H9 (cell line): Measurements from ENCODE around the gene ASTN1. TPM values are rescaled to one million over a fixed set of nuclear protein-coding genes. Genes with fewer than 3 reads are reported as not detected.

Source experiments
- DNase-seq: peaks from one replicate; pipeline ENCODE4 v3.0.0-alpha.2; 2017
- H2AFZ ChIP-seq: one replicate; pipeline ENCODE4 v1.6.1; 2013; ENCODE audit warnings: mild to moderate bottlenecking, low read length, control low read depth, moderate library complexity
- H2AK5ac ChIP-seq: 2 replicates; pipeline ENCODE4 v1.6.1; 2013; ENCODE audit warnings: low read length, control low read depth, mixed read lengths; ENCODE audit not compliant: insufficient read length
- H2BK120ac ChIP-seq: one replicate; pipeline ENCODE4 v1.6.1; 2013; ENCODE audit warnings: low read depth, mild to moderate bottlenecking, low read length, control low read depth, inconsistent platforms; ENCODE audit not compliant: poor library complexity, severe bottlenecking
- H2BK12ac ChIP-seq: 2 replicates; pipeline ENCODE4 v1.6.1; 2013; ENCODE audit warnings: low read length, control low read depth, mixed read lengths, low read depth; ENCODE audit not compliant: insufficient read length
- H2BK15ac ChIP-seq: 2 replicates; pipeline ENCODE4 v1.6.1; 2013; ENCODE audit warnings: low read depth, low read length, control low read depth
- H2BK20ac ChIP-seq: one replicate; pipeline ENCODE4 v1.6.1; 2013; ENCODE audit warnings: low read depth, mild to moderate bottlenecking, low read length, control low read depth, inconsistent platforms; ENCODE audit not compliant: poor library complexity, severe bottlenecking
- H2BK5ac ChIP-seq: 2 replicates; pipeline ENCODE4 v1.6.1; 2013; ENCODE audit warnings: low read length, control low read depth, mixed read lengths; ENCODE audit not compliant: insufficient read length
- H3K14ac ChIP-seq: 2 replicates; pipeline ENCODE4 v1.6.1; 2013; ENCODE audit warnings: low read length, control low read depth; ENCODE audit not compliant: insufficient read depth
- H3K18ac ChIP-seq: 2 replicates; pipeline ENCODE4 v1.6.1; 2013; ENCODE audit warnings: low read depth, mild to moderate bottlenecking, mixed read lengths, low read length, control low read depth; ENCODE audit not compliant: insufficient read length
- H3K23ac ChIP-seq: 2 replicates; pipeline ENCODE4 v1.6.1; 2013; ENCODE audit warnings: low read length, control low read depth, mixed read lengths, low read depth; ENCODE audit not compliant: insufficient read length
- H3K23me2 ChIP-seq: 2 replicates; pipeline ENCODE4 v1.6.1; 2013; ENCODE audit warnings: low read depth, mild to moderate bottlenecking, mixed read lengths, low read length, control low read depth; ENCODE audit not compliant: insufficient read length, poor library complexity, severe bottlenecking
- H3K27ac ChIP-seq: 2 replicates; pipeline ENCODE4 v1.5.1; 2013; ENCODE audit warnings: low read length, control low read depth, mixed read lengths, low read depth; ENCODE audit not compliant: insufficient read length
- H3K27me3 ChIP-seq: 2 replicates; pipeline ENCODE4 v1.6.1; 2013; ENCODE audit warnings: low read length, control low read depth, inconsistent platforms; ENCODE audit not compliant: insufficient read depth
- H3K4ac ChIP-seq: 2 replicates; pipeline ENCODE4 v1.6.1; 2013; ENCODE audit warnings: low read depth, mild to moderate bottlenecking, control low read depth, inconsistent platforms, low read length, moderate library complexity
- H3K4me1 ChIP-seq: 2 replicates; pipeline ENCODE4 v1.6.1; 2013; ENCODE audit warnings: low read length, control low read depth, inconsistent platforms; ENCODE audit not compliant: insufficient read depth
- H3K4me2 ChIP-seq: 2 replicates; pipeline ENCODE4 v1.6.1; 2013; ENCODE audit warnings: low read length, control low read depth, mixed read lengths; ENCODE audit not compliant: insufficient read length, insufficient read depth
- H3K56ac ChIP-seq: 2 replicates; pipeline ENCODE4 v1.6.1; 2013; ENCODE audit warnings: low read depth, mild to moderate bottlenecking, mixed read lengths, low read length, control low read depth; ENCODE audit not compliant: insufficient read length
- H3K79me1 ChIP-seq: 2 replicates; pipeline ENCODE4 v1.6.1; 2013; ENCODE audit warnings: low read depth, mild to moderate bottlenecking, moderate library complexity, low read length, control low read depth, inconsistent platforms; ENCODE audit not compliant: insufficient read depth, poor library complexity, severe bottlenecking
- H3K79me2 ChIP-seq: 2 replicates; pipeline ENCODE4 v1.6.1; 2013; ENCODE audit warnings: low read length, control low read depth, inconsistent platforms; ENCODE audit not compliant: insufficient read depth
- H3K9ac ChIP-seq: 2 replicates; pipeline ENCODE4 v1.6.1; 2013; ENCODE audit warnings: low read length, control low read depth, mixed read lengths; ENCODE audit not compliant: insufficient read length; ENCODE audit errors: extremely low read depth
- H3K9me3 ChIP-seq: one replicate; pipeline ENCODE4 v1.6.1; 2013; ENCODE audit warnings: low read depth, low read length, inconsistent platforms; ENCODE audit not compliant: control insufficient read depth
- H3T11ph ChIP-seq: one replicate; pipeline ENCODE4 v1.6.1; 2013; ENCODE audit warnings: mild to moderate bottlenecking, low read length, control low read depth, inconsistent platforms
- H4K20me1 ChIP-seq: one replicate; pipeline ENCODE4 v1.6.1; 2013; ENCODE audit not compliant: control insufficient read depth, insufficient read length, insufficient read depth
- H4K5ac ChIP-seq: 2 replicates; pipeline ENCODE4 v1.6.1; 2013; ENCODE audit warnings: low read depth, mild to moderate bottlenecking, mixed read lengths, low read length, control low read depth; ENCODE audit not compliant: insufficient read length
- H4K8ac ChIP-seq: replicated peaks from 2 replicates; pipeline ENCODE4 v1.6.1; 2013; ENCODE audit warnings: low read length, control low read depth, mixed read lengths, low read depth; ENCODE audit not compliant: insufficient read length
- H4K91ac ChIP-seq: 2 replicates; pipeline ENCODE4 v1.6.1; 2013; ENCODE audit warnings: low read depth, mild to moderate bottlenecking, moderate library complexity, mixed read lengths, low read length, control low read depth; ENCODE audit not compliant: insufficient read length
- H3K27ac Mint-ChIP-seq, 3 experiments: 2 replicates in 2 of 3; 3 replicates in 1 of 3; pipeline ENCODE4 v1.8.0; 2020 to 2021; ENCODE audit warnings: mixed read lengths in 3 of 3, mild to moderate bottlenecking in 1 of 3, moderate library complexity in 1 of 3
- H3K27me3 Mint-ChIP-seq: 2 replicates; pipeline ENCODE4 v1.8.0; 2021; ENCODE audit warnings: low read depth, mild to moderate bottlenecking, moderate library complexity, mixed read lengths
- H3K36me3 Mint-ChIP-seq, 3 experiments: 2 replicates in 2 of 3; 3 replicates in 1 of 3; pipeline ENCODE4 v1.8.0; 2020 to 2021; ENCODE audit warnings: low read depth in 3 of 3, mixed read lengths in 3 of 3; ENCODE audit not compliant: insufficient read depth in 1 of 3
- H3K4me1 Mint-ChIP-seq, 2 experiments: 2 replicates each; pipeline ENCODE4 v1.8.0; 2020; ENCODE audit warnings: mixed read lengths in 2 of 2
- H3K4me3 Mint-ChIP-seq, 2 experiments: 2 replicates in 1 of 2; 3 replicates in 1 of 2; pipeline ENCODE4 v1.8.0; 2020 to 2021; ENCODE audit warnings: mild to moderate bottlenecking in 2 of 2, mixed read lengths in 2 of 2, moderate library complexity in 1 of 2
- H3K9me3 Mint-ChIP-seq, 2 experiments: 2 replicates in 1 of 2; 3 replicates in 1 of 2; pipeline ENCODE4 v1.8.0; 2020; ENCODE audit warnings: mild to moderate bottlenecking in 2 of 2, mixed read lengths in 2 of 2, moderate library complexity in 1 of 2
- CTCF ChIP-seq: fragments of 200-600 bp; sonication (generic); conservative IDR thresholded peaks from 3 replicates; pipeline ENCODE4 v1.8.0; 2021; ENCODE audit warnings: antibody characterized with exemption, mild to moderate bottlenecking
- WGBS: extraction: QIAGEN DNeasy Blood & Tissue Kit; methylation state at CpG from one replicate; pipeline ENCODE4 v1.1.7; 2013; ENCODE audit warnings: missing lambda C conversion rate, low lambda C conversion rate, mixed read lengths; ENCODE audit not compliant: insufficient read length; ENCODE audit errors: extremely low coverage; 5-methylcytosine and 5-hydroxymethylcytosine counted together
- total RNA-seq: library from RNA; stranded (reverse); gene quantifications from 2 replicates; pipeline ENCODE4 v1.2.1, GENCODE V29; 2021

Gene ASTN1
- total RNA-seq, 1 experiment from 2014 or later: 0.98 TPM

GRCh38 chr1:177077734-177078499 lies 86.6 kb downstream of the ASTN1 start:
- Histone ChIP-seq H3K23me2 (no peaks in the 10 kb centered on the region), H4K20me1 (no peaks in the 10 kb centered on the region), H4K5ac (no peak overlapping the region), H3K4me1 (no peaks in the 10 kb centered on the region), H2BK12ac (no peak overlapping the region), H3K27ac (no peak overlapping the region), H3K9ac (no peak overlapping the region), H2BK20ac (no peak overlapping the region), H3K18ac (no peak overlapping the region), H3K4ac (no peak overlapping the region), H3K79me1 (no peaks in the 10 kb centered on the region), H3T11ph (no peak overlapping the region), H3K14ac (no peak overlapping the region), H2BK120ac (no peak overlapping the region), H4K91ac (no peak overlapping the region), H3K27me3 (no peaks in the 10 kb centered on the region), H3K23ac (no peak overlapping the region), H2AK5ac (no peak overlapping the region), H4K8ac (no peak overlapping the region), H3K56ac (no peak overlapping the region), H2AFZ (no peak overlapping the region), H2BK15ac (no peak overlapping the region), H3K79me2 (no peaks in the 10 kb centered on the region), H3K9me3 (no peaks in the 10 kb centered on the region), H3K4me2 (no peak overlapping the region), H2BK5ac (no peak overlapping the region)
- no peak for TF ChIP-seq CTCF
- Mint-ChIP-seq H3K9me3 (no peaks in the 10 kb centered on the region), H3K27me3 (peaks cover 5% of the 10 kb centered on the region), H3K36me3 (no peaks in the 10 kb centered on the region), H3K4me3 (no peak overlapping the region), H3K27ac (no peak overlapping the region), H3K4me1 (no peaks in the 10 kb centered on the region)
- no peak for DNase-seq
- WGBS: no CpG with 5 or more reads among the region's 4 CpGs
